NB4 (cell line): ENCODE measurements around the gene ATOH8.
"Not testable (repeated sequence)": the region's sequence is repeated elsewhere in the genome, so short reads cannot be mapped to it uniquely, and the experiment has no call there.

ENCODE experiments used
- DNase-seq: peaks from one replicate; pipeline ENCODE4 v3.0.0; 2010; ENCODE audit warnings: low read depth
- H3K4me3 ChIP-seq: one replicate; pipeline ENCODE4 v1.5.1; 2011; ENCODE audit warnings: mild to moderate bottlenecking, low read depth, low read length, moderate library complexity
- CTCF ChIP-seq: IDR thresholded peaks from one replicate; pipeline ENCODE4 v1.5.1; 2012; ENCODE audit warnings: low read depth, low read length
- MAX ChIP-seq: IDR thresholded peaks from 2 replicates; pipeline ENCODE4 v1.6.1; 2011; ENCODE audit warnings: low read depth, low read length
- MYC ChIP-seq: IDR thresholded peaks from 2 replicates; pipeline ENCODE4 v1.6.1; 2011; ENCODE audit warnings: low read depth, low read length
- POLR2A ChIP-seq: IDR thresholded peaks from 2 replicates; pipeline ENCODE4 v1.6.1; 2011; ENCODE audit warnings: mild to moderate bottlenecking; ENCODE audit not compliant: insufficient read length; ENCODE audit errors: extremely low read depth

Gene ATOH8

DNA sequence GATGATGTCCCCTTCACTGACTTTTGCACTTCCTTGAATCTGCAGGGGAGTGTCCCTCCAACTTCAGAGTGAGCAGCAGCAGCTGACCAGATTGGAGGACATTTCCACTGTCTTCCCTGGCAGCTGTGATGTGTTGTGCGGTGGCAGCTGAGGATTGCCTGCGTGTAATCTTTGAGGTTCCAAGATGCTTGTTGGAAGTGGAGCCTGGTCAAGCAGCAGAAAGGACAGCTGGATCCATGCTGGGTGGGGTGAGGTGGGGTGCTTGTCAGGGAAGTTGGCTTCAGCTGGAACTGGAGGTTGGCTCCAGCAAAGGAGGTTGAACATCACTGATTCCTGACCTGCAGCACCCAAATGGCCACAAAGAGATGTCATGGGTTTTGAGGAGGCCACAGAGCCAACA, 70.2 kb downstream of the ATOH8 start:
- TF ChIP-seq MYC (no peak), CTCF (no peak)
- H3K4me3 ChIP-seq = no peak overlapping the region
- no peak for DNase-seq

DNA sequence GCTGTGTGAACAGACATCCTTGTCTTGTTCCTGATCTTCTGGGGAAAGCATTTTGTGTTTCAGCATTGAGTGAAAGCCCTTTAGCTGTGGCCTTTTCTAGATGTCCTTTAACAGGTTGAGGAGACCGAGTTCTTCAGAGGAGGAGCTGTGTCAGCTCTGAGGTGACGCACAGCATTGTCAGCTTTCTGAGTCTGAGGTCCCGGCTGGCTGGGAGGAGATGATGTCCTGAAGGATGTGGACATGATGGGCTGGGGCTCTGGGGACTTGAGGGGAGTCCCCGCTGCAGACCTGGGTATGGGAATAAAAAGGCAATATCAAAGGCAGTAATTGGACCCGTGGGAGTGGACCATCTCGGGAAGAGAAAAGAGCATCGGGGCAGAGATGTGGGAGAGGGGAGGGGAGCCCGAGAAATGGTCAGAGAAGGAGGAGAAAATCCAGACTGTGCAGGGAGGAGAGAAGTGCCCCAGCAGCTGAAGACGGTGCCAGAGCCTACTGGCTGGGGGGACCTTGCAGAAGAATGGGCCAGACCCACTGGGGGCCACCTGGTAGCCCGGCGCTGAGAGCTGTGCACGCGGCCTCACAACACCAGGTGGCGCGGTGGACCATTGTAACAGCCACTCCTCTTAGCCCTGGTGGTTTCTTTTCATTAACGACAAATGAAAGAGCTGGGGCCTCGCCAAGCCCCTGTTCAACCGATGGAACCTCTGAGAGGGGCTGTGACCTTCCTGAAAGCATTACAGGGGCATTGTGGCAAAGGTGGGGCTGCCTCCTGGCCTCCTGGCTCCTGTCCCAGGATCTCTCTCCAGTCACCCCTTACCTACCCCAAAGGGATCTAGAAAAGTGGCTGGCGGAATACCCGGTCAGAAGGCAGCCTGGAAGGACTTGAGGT, 73.4 kb downstream of the ATOH8 start:
- peak; percentile 74 for DNase-seq
- H3K4me3 ChIP-seq = no peak overlapping the region
- TF ChIP-seq MYC = peak; percentile 59
- TF ChIP-seq CTCF = peak; percentile 86
- TF ChIP-seq MAX = peak; percentile 79
- no peak for TF ChIP-seq POLR2A

DNA sequence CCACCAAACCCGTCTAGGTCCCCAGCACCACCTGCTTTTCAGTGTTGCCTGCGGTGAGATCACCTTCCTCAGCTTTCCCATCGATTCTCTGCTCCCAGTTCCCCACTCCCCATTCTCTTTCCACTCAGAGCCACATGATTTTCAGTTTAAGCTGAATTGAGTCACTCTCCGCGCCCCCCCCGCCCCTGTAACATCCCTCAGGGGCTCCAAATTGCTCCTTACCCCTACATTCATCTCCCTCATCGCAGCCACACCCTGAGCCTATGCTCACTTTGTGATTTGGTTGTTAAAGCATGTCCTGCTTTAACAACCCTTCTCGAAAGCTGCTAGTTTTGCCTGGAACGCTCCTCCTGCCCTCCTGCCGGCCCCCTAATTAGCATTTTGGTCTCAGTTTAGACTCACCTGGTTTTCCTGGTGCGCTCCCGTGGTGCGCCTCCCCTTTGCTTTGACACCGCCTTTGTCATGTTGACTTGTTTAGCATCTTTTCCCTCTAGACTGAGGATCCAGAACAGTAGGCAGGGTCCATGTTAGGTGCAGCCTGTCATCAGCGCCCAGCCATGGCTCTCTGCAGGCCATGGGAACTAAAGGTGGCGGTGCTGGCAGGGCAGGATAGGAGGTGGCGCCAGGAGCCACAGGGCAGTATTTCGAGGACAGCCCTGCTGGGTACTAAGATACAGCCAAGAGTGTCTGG, 74.2 kb downstream of the ATOH8 start:
- no peak for TF ChIP-seq CTCF
- no peak for TF ChIP-seq MYC
- no peak for TF ChIP-seq MAX
- TF ChIP-seq POLR2A = no peak
- no peak for DNase-seq
- no peak overlapping the region for H3K4me3 ChIP-seq

- no peak for DNase-seq
- TF ChIP-seq MAX = no peak
- TF ChIP-seq POLR2A = no peak
- no peak for TF ChIP-seq CTCF
- no peak for TF ChIP-seq MYC
- no peak overlapping the region for H3K4me3 ChIP-seq
Observed at GRCh38 chr2:85828725-85829124, 74.9 kb downstream of the ATOH8 start.

- not testable (repeated sequence) for H3K4me3 ChIP-seq, DNase-seq
Observed at GRCh38 chr2:85829394-85829793, 75.6 kb downstream of the ATOH8 start.

DNA sequence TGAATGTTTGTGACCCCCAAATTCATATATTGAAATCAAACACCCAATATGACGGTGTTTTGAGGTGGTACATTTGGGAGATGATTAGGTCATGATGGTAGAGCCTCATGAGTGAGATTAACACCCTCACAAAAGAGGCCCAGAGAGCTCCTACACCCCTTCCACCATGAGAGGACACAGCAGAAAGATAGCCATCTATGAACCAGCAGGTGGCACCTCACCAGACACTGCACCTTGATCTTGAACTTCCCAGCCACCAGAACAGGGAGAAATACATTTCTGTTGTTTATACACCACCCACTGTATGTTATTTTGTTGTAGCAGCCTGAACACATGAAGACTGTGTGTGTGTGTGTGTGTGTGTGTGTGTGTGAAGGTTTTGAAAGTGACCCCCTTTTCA, 76.9 kb downstream of the ATOH8 start:
- DNase-seq = no peak
- no peak for TF ChIP-seq CTCF
- TF ChIP-seq POLR2A = no peak
- no peak for TF ChIP-seq MYC
- no peak for TF ChIP-seq MAX
- H3K4me3 ChIP-seq = no peak overlapping the region
